ENCODE results near the gene CCDC57. TPM values are rescaled to one million over a fixed set of nuclear protein-coding genes. Genes with fewer than 3 reads are reported as not detected.

CCDC57 gene
- total and polyA plus RNA-seq, 9 of the 15 experiments (the other 6 are each of a cell fraction or from before 2014, with no cell fraction given): 0.83 to 36.2 (median 13.6) TPM

DNA sequence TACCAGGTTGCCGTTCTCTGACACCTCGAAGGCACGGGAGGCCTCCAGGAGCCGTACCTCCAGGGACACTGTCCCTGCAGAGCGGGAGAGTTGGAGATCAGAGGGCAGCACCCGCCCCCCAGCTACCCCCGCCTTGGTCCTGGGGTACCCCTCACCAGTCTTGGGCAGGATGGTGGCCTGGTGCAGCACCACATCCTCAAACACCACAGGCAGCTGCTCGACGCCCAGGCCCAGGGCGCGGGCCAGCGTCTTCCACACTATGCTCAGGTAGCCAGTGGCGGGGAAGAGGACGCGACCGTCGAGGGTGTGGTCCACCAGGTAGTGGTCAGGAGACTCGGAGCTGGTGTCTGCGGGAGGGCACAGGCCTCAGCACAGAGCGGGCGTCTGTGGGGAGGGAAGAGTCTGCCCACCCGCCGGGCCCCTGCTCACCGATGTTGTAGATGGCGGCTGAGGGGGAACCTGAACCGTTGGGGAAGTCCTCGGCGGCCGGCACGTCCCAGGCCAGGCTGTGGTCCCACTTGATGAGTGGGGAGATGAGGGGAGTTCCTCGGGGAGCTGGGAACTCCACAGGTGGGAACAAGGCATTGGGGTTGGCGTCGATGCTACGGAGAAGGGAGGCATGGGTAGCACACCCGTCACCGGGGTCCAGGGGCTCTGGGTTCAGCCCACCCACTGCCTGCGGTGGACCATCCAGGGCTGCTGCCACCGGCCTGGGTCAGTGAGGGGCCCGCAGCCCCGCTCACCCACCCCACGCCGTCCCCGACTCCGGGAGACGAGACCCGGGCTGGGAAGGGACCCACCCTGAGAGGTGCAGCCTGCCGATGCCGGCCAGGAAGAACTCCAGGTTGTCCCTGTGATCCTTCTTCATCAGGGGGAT lies 124.4 kb downstream of the CCDC57 start (continued):
- TF ChIP-seq ZNF449 (CRISPR knock-in tag; IDR thresholded peaks at IDR 0.05) (no peak), MGA (IDR thresholded peaks at IDR 0.05) (no peak), ZFP1 (CRISPR knock-in tag; IDR thresholded peaks at IDR 0.05) (no peak), ARNT (IDR thresholded peaks at IDR 0.05) (no peak), ZNF239 (CRISPR knock-in tag; IDR thresholded peaks at IDR 0.05) (no peak), ZNF124 (CRISPR knock-in tag; IDR thresholded peaks at IDR 0.05) (no peak), ADNP (tag; IDR thresholded peaks at IDR 0.05) (no peak), THRA (IDR thresholded peaks at IDR 0.05) (no peak)
